Lung (tissue), 12 donors: ENCODE results near the gene DPYSL3. TPM values are rescaled to one million over a fixed set of nuclear protein-coding genes. Genes with fewer than 3 reads are reported as not detected.

Experiments used
- ATAC-seq: fragments of 200-7000 bp; cut with Tn5 transposase; one replicate; pipeline ENCODE4 v1.9.1; 2020; ENCODE audit warnings: moderate number of reproducible peaks; ENCODE audit not compliant: insufficient read depth, low FRiP score
- DNase-seq, 3 donors: peaks; one replicate each; pipeline ENCODE4 v3.0.0-alpha.2; 2013 to 2017
- H3K27ac ChIP-seq, 2 donors: one replicate each; pipeline ENCODE4 v1.5.1; 2013; ENCODE audit warnings: mild to moderate bottlenecking in 2 of 2, moderate library complexity in 2 of 2, control low read depth in 1 of 2, inconsistent platforms in 1 of 2, low read depth in 1 of 2, low read length in 1 of 2
- H3K27me3 ChIP-seq, 3 donors: one replicate each; pipeline ENCODE4 v1.5.1; 2013; ENCODE audit warnings: low read length in 2 of 3; ENCODE audit not compliant: control insufficient read depth in 3 of 3, insufficient read depth in 3 of 3
- H3K36me3 ChIP-seq, 4 donors: one replicate each; pipeline ENCODE4 v1.5.1; 2013; ENCODE audit warnings: low read length in 4 of 4, mild to moderate bottlenecking in 1 of 4, moderate library complexity in 1 of 4; ENCODE audit not compliant: control insufficient read depth in 4 of 4, insufficient read depth in 4 of 4
- H3K4me1 ChIP-seq, 5 donors: one replicate each; pipeline ENCODE4 v1.5.1; 2013; ENCODE audit warnings: low read length in 5 of 5, mild to moderate bottlenecking in 2 of 5, moderate library complexity in 1 of 5; ENCODE audit not compliant: control insufficient read depth in 5 of 5, insufficient read depth in 5 of 5
- H3K4me3 ChIP-seq: one replicate; pipeline ENCODE4 v1.5.1; 2013; ENCODE audit warnings: mild to moderate bottlenecking, control low read depth, moderate library complexity
- H3K9ac ChIP-seq, 2 donors: one replicate each; pipeline ENCODE4 v1.5.1; 2013; ENCODE audit warnings: low read length in 2 of 2, control low read depth in 1 of 2; ENCODE audit not compliant: insufficient read depth in 1 of 2
- H3K9me3 ChIP-seq, 4 donors: one replicate each; pipeline ENCODE4 v1.5.1; 2013; ENCODE audit warnings: low read length in 3 of 4, mild to moderate bottlenecking in 1 of 4, moderate library complexity in 1 of 4; ENCODE audit not compliant: control insufficient read depth in 4 of 4, insufficient read depth in 3 of 4
- WGBS, 2 donors: extraction: QIAGEN DNeasy Blood & Tissue Kit; methylation state at CpG; one replicate each; pipeline ENCODE4 v1.1.7; 2013; 5-methylcytosine and 5-hydroxymethylcytosine counted together
- polyA plus RNA-seq, 2 donors: library from polyadenylated mRNA; stranded (reverse); fragments of 200-250 nt; gene quantifications; one replicate each; pipeline ENCODE4 v1.2.1, GENCODE V29; 2013
- total RNA-seq, 2 donors: library from RNA; depleted of rRNA in 1 of 2; stranded (reverse); fragments of >200 nt in 1 of 2; gene quantifications; one replicate each; pipeline ENCODE4 v1.2.1, GENCODE V29; 2014 to 2021
- TF ChIP-seq, protein P1 (sequence below): IDR thresholded peaks from 2 replicates; pipeline ENCODE4 v1.5.1; 2012; ENCODE audit warnings: mild to moderate bottlenecking; ENCODE audit errors: control extremely low read depth, extremely low read depth
- donor health status: control.
- donor health status: control.
- donor health status: Bipolar disorder and iron deficiency.
- donor health status: healthy.
- donor health status: DM: yes; HTN: yes; CAD: no.

Gene DPYSL3
- total and polyA plus RNA-seq, 4 donors: 13.8 to 112 (median 43.7) TPM

- WGBS, 2 donors: 41 to 53% methylated on average over 5 of the region's 5 CpGs
- Histone ChIP-seq H3K4me3 (no peak overlapping the region), H3K27me3 (no peaks in the 10 kb centered on the region), H3K36me3 (no peaks in the 10 kb centered on the region), H3K4me1 (peaks cover 0 to 19% (median 8%) of the 10 kb centered on the region in 5 donors), H3K9ac (peak overlapping the region in 1 of 2 donors; percentile 35), H3K9me3 (peaks cover 0 to 2% (median 0%) of the 10 kb centered on the region in 4 donors), H3K27ac (peak overlapping the region in 1 of 2 donors; percentile 52)
- TF ChIP-seq, protein P1, sequence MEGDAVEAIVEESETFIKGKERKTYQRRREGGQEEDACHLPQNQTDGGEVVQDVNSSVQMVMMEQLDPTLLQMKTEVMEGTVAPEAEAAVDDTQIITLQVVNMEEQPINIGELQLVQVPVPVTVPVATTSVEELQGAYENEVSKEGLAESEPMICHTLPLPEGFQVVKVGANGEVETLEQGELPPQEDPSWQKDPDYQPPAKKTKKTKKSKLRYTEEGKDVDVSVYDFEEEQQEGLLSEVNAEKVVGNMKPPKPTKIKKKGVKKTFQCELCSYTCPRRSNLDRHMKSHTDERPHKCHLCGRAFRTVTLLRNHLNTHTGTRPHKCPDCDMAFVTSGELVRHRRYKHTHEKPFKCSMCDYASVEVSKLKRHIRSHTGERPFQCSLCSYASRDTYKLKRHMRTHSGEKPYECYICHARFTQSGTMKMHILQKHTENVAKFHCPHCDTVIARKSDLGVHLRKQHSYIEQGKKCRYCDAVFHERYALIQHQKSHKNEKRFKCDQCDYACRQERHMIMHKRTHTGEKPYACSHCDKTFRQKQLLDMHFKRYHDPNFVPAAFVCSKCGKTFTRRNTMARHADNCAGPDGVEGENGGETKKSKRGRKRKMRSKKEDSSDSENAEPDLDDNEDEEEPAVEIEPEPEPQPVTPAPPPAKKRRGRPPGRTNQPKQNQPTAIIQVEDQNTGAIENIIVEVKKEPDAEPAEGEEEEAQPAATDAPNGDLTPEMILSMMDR: no peak
- ATAC-seq: no peak
- DNase-seq: peak in 2 of 3 donors; percentile 26 to 42
Observed at GRCh38 chr5:147483188-147483790, 26.6 kb downstream of the DPYSL3 start.

GRCh38 chr5:147482706-147483180 lies 27.1 kb downstream of the DPYSL3 start:
- H3K27ac ChIP-seq: peak overlapping the region; percentile 26 to 52
- TF ChIP-seq, protein P1: no peak
- no peak for ATAC-seq
- H3K4me3 ChIP-seq: no peak overlapping the region
- peaks cover 0 to 18% (median 8%) of the 10 kb centered on the region in 5 donors for H3K4me1 ChIP-seq
- no peaks in the 10 kb centered on the region for H3K9me3 ChIP-seq
- WGBS, 2 donors: 58 to 65% methylated on average over 7 of the region's 7 CpGs
- DNase-seq: no peak
- peak overlapping the region in 1 of 2 donors; percentile 35 for H3K9ac ChIP-seq
- H3K27me3 ChIP-seq: no peaks in the 10 kb centered on the region
- no peaks in the 10 kb centered on the region for H3K36me3 ChIP-seq

GRCh38 chr5:147481874-147482705 lies 27.8 kb downstream of the DPYSL3 start:
- no peak for ATAC-seq
- Histone ChIP-seq H3K4me1 (peaks cover 0 to 17% (median 8%) of the 10 kb centered on the region in 5 donors), H3K4me3 (no peak overlapping the region), H3K27me3 (no peaks in the 10 kb centered on the region), H3K9ac (no peak overlapping the region), H3K9me3 (no peaks in the 10 kb centered on the region), H3K27ac (peak overlapping the region in 1 of 2 donors; percentile 52), H3K36me3 (no peaks in the 10 kb centered on the region)
- 46 to 60% methylated on average over 3 of the region's 3 CpGs for WGBS, 2 donors
- DNase-seq: peak in 2 of 3 donors; percentile 20 to 28
- TF ChIP-seq, protein P1: no peak
